ENCODE results near the gene TMC6.
"Not testable (repeated sequence)": the region's sequence is repeated elsewhere in the genome, so short reads cannot be mapped to it uniquely, and the experiment has no call there.

Gene TMC6

GRCh38 chr17:78095035-78095434 lies 33.5 kb downstream of the TMC6 start:
- DNase-seq (ENCODE audit: low read depth, low spot score): no peak
- no peak overlapping the region for H3K4me3 ChIP-seq (ENCODE audit: low read depth, low read length)
- in situ Hi-C loops (cut with HindIII; ENCODE audit: low sequenced_read_pairs): no loop called here
- TF ChIP-seq CTCF (IDR thresholded peaks at IDR 0.05; ENCODE audit: low read depth, low read length): no peak

GRCh38 chr17:78092794-78093324 lies 35.7 kb downstream of the TMC6 start:
- no peak for TF ChIP-seq CTCF (IDR thresholded peaks at IDR 0.05; ENCODE audit: low read depth, low read length)
- in situ Hi-C loops (cut with HindIII; ENCODE audit: low sequenced_read_pairs): no loop called here
- no peak for DNase-seq (ENCODE audit: low read depth, low spot score)
- no peak overlapping the region for H3K4me3 ChIP-seq (ENCODE audit: low read depth, low read length)

- in situ Hi-C loops (cut with HindIII; ENCODE audit: low sequenced_read_pairs): no loop called here
- no peak overlapping the region for H3K4me3 ChIP-seq (ENCODE audit: low read depth, low read length)
- no peak for TF ChIP-seq CTCF (IDR thresholded peaks at IDR 0.05; ENCODE audit: low read depth, low read length)
- DNase-seq (ENCODE audit: low read depth, low spot score): no peak
Measured at GRCh38 chr17:78089576-78090281, 38.8 kb downstream of the TMC6 start.

- in situ Hi-C loops (cut with HindIII; ENCODE audit: low sequenced_read_pairs): no loop called here
- TF ChIP-seq CTCF (IDR thresholded peaks at IDR 0.05; ENCODE audit: low read depth, low read length): no peak
- H3K4me3 ChIP-seq (ENCODE audit: low read depth, low read length): no peak overlapping the region
- no peak for DNase-seq (ENCODE audit: low read depth, low spot score)
Measured at GRCh38 chr17:78088529-78088928, 40.0 kb downstream of the TMC6 start.

- no peak for DNase-seq (ENCODE audit: low read depth, low spot score)
- in situ Hi-C loops (cut with HindIII; ENCODE audit: low sequenced_read_pairs): no loop called here
- no peak for TF ChIP-seq CTCF (IDR thresholded peaks at IDR 0.05; ENCODE audit: low read depth, low read length)
- no peak overlapping the region for H3K4me3 ChIP-seq (ENCODE audit: low read depth, low read length)
Measured at GRCh38 chr17:78086740-78087139, 41.8 kb downstream of the TMC6 start.

GRCh38 chr17:78082988-78083387 lies 45.6 kb downstream of the TMC6 start:
- TF ChIP-seq CTCF (IDR thresholded peaks at IDR 0.05; ENCODE audit: low read depth, low read length): no peak
- H3K4me3 ChIP-seq (ENCODE audit: low read depth, low read length): no peak overlapping the region
- in situ Hi-C loops (cut with HindIII; ENCODE audit: low sequenced_read_pairs): no loop called here
- no peak for DNase-seq (ENCODE audit: low read depth, low spot score)

- DNase-seq (ENCODE audit: low read depth, low spot score); in situ Hi-C loops (cut with HindIII; ENCODE audit: low sequenced_read_pairs): not testable (repeated sequence)
Measured at GRCh38 chr17:78082355-78082872, 46.1 kb downstream of the TMC6 start.

More at GRCh38 chr17:78082355-78082872, 46.1 kb downstream of the TMC6 start:
- not testable (repeated sequence) for H3K4me3 ChIP-seq (ENCODE audit: low read depth, low read length)
